NCI-H2107 treated with DMSO at 0.1 percent for 48 hours (cell line): ENCODE results near the gene KIAA0586.
"Not testable (repeated sequence)": the region's sequence is repeated elsewhere in the genome, so short reads cannot be mapped to it uniquely, and the experiment has no call there.

Experiments
- DNase-seq: peaks from one replicate; lab custom pipeline; 2025; ENCODE audit not compliant: unreplicated experiment; lab: John Stamatoyannopoulos, UW

The KIAA0586 gene

GRCh38 chr14:58427281-58428117 lies at the start of gene KIAA0586, which contains the start of gene TIMM9:
Gene KIAA0586 (plus strand): TSS chr14:58427719. CDS start chr14:58428265, 546 bp downstream.
Gene TIMM9 (minus strand): TSS chr14:58427531. CDS start chr14:58411945, 15,586 bp downstream.
- peak; percentile 99 for DNase-seq

- no peak for DNase-seq
These were observed 36.7 kb upstream of the KIAA0586 start for GRCh38 chr14:58390830-58391229.

GRCh38 chr14:58395562-58395811 lies 32.0 kb upstream of the KIAA0586 start:
- DNase-seq: no peak

DNA sequence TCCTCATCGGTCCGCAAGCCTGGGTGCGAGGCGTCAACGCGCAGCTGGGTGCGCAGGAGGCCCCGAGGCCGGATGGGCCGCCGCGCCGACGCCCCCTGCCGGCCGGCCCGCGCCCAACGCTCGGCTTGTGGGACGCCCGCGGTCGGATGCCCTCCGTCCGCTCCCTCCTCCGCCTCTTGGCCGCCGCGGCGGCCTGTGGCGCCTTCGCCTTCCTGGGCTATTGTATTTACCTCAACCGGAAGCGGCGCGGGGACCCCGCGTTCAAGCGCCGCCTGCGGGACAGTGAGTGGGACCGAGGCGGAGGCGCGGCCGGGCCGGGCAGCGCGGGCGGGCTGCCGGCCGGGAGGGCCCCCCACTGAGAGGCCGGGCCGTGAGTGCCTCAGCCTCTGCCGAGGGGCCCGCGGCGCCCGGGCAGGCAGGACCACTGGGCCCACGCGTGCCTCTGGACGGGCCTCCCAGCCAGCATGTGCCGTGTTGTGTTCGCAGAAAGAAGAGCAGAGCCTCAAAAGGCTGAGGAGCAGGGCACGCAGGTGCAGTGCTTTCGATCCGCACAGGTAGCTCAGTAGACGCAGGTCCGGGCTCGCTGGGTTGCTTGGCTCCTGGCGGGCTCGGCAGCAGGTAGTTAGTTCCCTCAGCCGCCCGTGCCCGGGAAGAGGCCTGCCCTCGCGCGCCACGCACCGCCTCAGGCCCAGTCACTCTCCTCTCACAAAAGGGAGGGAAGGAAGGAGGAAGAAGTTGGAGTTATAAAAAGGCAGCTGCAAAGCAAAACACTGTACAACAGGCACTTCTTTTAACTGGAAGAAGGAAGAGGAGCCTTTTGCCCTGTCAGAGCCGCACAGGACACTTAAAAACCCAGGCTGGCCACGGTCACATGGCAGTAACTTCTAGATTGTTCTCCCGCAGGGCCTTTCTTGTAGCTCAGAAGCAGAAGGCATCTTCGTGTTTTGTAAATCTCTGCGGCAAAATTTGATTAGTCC lies 31.4 kb upstream of the KIAA0586 start, which contains the start of gene TOMM20L:
Gene TOMM20L (plus strand): TSS at position 119 of the 977 bp plus-strand sequence. CDS start 28 bp downstream, at position 147.
- peak; percentile 31 for DNase-seq

DNA sequence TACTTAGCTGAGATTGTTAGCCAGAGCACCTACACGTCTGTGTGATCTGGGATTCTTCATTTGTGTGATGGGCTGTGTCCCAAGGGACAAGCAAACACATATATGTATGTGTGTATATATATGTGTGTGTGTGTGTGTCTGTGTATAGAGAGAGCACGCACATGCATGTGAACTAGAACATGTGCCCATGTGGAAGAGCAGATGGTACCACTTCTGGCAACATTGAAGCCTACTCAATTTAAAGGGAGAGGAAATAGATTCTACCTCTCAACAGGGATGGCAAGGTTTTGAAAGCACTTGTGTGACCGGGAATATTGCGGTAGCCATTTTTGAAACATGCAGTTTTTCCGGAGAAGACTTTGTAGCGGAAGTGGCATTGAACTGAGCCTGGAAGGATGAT lies 30.4 kb upstream of the KIAA0586 start:
- DNase-seq: no peak

DNA sequence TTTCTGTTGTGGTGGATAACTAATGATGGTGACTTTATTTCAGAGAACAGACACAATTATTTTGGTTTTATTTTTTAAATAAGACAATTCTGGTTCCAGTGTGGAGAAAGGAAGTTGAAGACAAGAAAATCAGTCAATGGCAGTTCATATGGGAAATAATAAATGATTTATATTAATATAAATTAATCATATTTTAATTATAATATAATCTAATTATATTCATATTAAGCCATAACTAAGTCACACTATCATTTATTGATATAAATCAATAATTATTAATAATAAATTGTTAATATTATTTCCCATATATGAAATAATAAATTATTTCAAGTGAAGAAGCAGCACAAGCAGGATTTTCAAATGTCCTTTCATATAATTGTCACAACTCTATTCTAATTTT lies 29.0 kb upstream of the KIAA0586 start:
- no peak for DNase-seq

DNA sequence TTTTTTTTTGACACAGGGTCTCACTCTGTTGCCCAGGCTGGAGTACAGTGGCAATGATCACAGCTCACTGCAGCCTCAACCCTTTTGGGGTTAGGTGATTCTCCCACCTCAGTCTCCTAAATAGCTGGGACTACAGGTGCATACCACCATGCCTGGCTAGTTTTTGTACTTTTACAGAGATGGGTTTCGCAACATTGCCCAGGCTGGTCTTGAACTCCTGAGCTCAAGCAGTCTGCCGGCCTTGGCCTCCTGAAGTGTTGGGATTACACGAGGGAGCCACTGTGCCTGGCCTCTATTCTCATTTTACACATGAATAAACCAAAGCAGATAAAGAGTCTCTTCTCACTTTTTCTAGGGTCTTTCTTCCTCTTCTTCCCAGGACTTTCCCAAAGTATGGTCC lies 28.6 kb upstream of the KIAA0586 start:
- DNase-seq: no peak

DNA sequence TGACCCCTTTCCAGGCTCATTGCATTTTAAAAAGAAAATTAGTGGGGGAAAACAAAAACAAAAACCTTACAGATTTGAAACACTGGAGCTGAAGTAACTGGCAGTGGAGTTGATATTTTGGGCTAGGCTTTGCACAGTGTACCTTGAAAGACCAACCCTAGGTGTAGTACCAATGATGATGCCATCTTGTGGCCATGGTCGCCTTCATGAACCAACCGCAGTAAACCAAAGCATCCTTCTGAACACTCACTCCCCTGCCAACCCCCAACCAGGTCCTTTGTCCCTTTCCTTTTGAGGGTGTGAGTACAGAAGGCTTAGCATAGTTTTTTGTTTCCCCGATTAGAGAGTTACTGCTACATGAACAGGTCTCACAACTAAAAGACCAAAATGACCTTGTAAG lies 25.9 kb upstream of the KIAA0586 start:
- no peak for DNase-seq

- no peak for DNase-seq
These were observed 18.8 kb upstream of the KIAA0586 start for GRCh38 chr14:58408681-58409215.

DNA sequence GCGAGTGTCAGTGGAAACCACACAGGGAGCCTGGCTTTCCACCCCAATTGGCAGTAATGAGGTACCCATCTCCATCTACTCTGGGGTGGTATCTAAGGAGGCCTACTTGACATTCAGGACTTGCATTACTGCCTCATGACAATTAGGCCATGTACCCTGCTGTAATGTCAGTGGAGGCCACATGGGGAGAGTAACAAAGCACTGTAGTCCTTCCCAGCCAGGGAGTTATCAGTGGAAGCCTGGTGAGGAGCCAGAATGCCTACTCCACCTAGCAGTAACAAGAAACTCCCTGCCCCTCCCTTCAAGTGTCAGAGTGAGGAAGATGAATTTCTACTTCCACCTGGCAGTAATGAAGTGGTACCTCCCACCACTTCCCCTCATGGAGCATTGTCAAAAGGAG lies 12.7 kb upstream of the KIAA0586 start:
- DNase-seq: no peak

GRCh38 chr14:58415636-58416547 lies 11.6 kb upstream of the KIAA0586 start:
- DNase-seq: no peak

DNA sequence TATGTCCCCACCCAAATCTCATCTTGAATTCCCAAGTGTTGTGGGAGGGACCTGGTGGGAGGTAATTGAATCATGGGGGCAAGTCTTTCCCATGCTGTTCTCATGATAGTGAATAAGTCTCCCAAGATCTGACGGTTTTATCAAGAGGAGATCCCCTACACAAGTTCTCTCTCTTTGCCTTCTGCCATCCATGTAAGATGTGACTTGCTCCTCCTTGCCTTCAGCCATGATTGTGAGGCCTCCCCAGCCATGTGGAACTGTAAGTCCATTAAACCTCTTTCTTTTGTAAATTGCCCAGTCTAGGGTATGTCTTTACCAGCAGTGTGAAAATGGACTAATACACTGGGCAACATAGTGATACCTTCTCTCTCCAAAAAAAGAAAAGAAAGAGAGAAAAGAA lies 10.6 kb upstream of the KIAA0586 start:
- DNase-seq: not testable (repeated sequence)

DNA sequence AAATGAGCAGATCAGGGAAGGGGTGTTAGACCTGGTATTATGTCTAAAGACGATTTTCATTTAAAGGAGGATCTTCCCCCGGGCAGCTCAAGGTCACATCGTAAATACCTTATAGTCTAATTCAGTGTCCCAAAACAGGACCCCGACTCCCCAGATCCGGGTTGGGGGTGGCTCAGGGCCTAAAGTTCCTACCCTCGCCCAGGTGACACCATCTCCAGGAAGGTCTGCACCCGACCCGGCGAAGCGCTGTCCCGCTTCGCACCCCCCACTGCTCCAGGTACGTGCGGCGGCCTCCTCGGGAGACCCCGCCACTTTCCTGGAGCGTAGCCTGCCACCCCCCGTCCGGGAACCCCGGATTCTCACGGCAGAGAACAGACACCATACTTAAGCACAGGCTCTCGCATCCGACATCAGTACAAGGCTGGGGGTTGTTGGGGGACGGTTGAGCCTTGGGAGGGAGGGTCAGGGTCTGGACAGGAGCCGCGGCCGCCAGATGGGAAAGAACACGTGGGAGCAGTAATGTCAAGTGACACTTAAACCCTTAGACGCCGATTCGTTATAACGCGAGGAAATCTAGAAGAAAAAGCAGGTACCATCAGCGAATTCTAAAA lies 744 bp upstream of the KIAA0586 start:
- peak; percentile 87 for DNase-seq

- DNase-seq: peak; percentile 77
These were observed 682 bp downstream of the KIAA0586 start for GRCh38 chr14:58428118-58428683.

DNA sequence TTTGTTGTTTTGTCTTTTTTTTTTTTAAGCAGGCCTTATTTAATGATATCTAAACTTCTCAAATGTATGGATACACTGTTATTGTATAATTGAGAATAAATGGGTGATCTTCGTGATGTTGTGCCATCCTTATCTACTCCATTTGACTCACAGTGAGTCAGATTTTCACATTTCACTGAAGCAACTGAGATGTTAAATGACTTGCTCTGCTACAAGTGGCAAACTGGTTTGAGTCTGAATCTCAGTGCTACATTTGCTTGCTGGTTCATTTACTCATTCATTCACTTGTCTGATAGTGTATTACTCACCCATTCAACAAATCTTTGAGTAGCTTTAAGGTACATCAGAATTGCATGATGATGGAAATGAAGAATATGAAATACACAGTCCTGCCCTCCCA lies 2.6 kb downstream of the KIAA0586 start:
- DNase-seq: no peak

DNA sequence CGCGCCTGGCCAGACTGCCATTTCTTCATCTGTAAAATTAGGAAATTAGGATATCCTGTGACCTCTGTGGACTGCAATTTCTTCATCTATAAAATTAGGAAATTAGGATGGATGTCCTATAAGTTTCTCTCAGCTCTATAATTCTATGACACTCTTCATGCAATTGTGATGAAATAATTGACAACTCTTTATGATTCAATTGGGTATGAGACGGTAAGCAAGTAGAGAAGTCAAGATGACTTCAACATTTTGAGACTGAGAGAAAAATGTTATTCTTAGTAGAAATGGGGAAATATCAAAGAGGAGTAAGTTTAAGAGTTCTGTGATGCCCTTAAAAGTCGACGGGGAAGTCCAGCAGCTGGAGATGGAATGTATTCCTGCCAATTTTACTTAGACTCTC lies 12.0 kb downstream of the KIAA0586 start:
- DNase-seq: no peak

- no peak for DNase-seq
These were observed 17.1 kb downstream of the KIAA0586 start for GRCh38 chr14:58444627-58445026.

GRCh38 chr14:58455593-58456265 lies 28.2 kb downstream of the KIAA0586 start:
- no peak for DNase-seq

DNA sequence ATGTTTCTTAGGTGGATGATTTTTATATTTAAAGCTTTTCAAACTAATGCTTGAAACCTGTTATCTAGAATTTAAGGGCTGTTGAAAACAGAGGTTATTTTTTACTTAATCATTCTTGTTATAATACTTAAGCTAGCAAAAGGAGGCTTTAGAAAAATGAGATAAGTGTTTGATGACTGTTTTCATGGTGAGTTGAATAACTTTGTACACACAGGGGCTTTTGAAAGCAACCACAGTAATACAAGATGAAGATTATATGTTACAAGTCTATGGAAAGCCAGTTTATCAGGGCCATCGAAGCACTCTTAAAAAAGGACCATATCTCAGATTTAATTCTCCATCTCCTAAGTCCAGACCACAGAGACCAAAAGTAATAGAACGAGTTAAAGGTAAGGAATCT lies 33.3 kb downstream of the KIAA0586 start:
- DNase-seq: peak; percentile 17
